ENCODE results near the gene FLT4. TPM values are rescaled to one million over a fixed set of nuclear protein-coding genes. Genes with fewer than 3 reads are reported as not detected.

FLT4 gene
- polyA plus RNA-seq, 2 of the 4 experiments (the other 2 are of a cell fraction): 2.0 to 2.6 TPM

GRCh38 chr5:180684623-180685161 is 35.3 kb upstream of the FLT4 start:
- POLR2A ChIA-PET: no interaction called here
- DNase-seq (ENCODE audit: low read depth in 1 of 2, low spot score in 1 of 2): no peak
- Histone ChIP-seq H3K4me1 (no peaks in the 10 kb centered on the region), H3K4me2 (no peak overlapping the region), H3K4me3 (no peak overlapping the region), H3K9me3 (no peaks in the 10 kb centered on the region), H3K27ac (no peak overlapping the region)
- no peak for ATAC-seq
- WGBS (ENCODE audit: missing lambda C conversion rate): 40% methylated on average over 3 of the region's 15 CpGs
- no peak for FAIRE-seq
- CTCF ChIA-PET: interaction anchor here (0.6 to 0.8 kb wide), 2 partner anchors 14 to 35 kb away, joined by 3 to 4 read pairs; no protein-coding TSS in a partner anchor
- TF ChIP-seq PHF8 (IDR thresholded peaks at IDR 0.05; ENCODE audit: borderline replicate concordance, low read depth): no peak
- TF ChIP-seq RARB (CRISPR knock-in tag; IDR thresholded peaks at IDR 0.05): no peak
- TF ChIP-seq ZSCAN20 (CRISPR knock-in tag; IDR thresholded peaks at IDR 0.05): no peak
- no peak for TF ChIP-seq KDM1A (IDR thresholded peaks at IDR 0.05; ENCODE audit: low read depth)
- TF ChIP-seq RCOR1 (IDR thresholded peaks at IDR 0.05; ENCODE audit: low read depth, low read length): no peak
- TF ChIP-seq EP300 (IDR thresholded peaks at IDR 0.05): no peak
- no peak for TF ChIP-seq ATOH8 (CRISPR knock-in tag; IDR thresholded peaks at IDR 0.05; ENCODE audit: low read depth)
- TF ChIP-seq HEYL (CRISPR knock-in tag; IDR thresholded peaks at IDR 0.05): no peak
- TF ChIP-seq, protein P1, sequence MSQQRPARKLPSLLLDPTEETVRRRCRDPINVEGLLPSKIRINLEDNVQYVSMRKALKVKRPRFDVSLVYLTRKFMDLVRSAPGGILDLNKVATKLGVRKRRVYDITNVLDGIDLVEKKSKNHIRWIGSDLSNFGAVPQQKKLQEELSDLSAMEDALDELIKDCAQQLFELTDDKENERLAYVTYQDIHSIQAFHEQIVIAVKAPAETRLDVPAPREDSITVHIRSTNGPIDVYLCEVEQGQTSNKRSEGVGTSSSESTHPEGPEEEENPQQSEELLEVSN (IDR thresholded peaks at IDR 0.05; ENCODE audit: borderline replicate concordance, low read depth): no peak
- no peak for TF ChIP-seq ESRRA (IDR thresholded peaks at IDR 0.05; ENCODE audit: borderline replicate concordance, low read length)
- no peak for TF ChIP-seq MAX (IDR thresholded peaks at IDR 0.05)
- no peak for TF ChIP-seq CHD4 (IDR thresholded peaks at IDR 0.05; ENCODE audit: borderline replicate concordance)
- TF ChIP-seq GATA3 (IDR thresholded peaks at IDR 0.05; ENCODE audit: borderline replicate concordance): no peak
- no peak for TF ChIP-seq ZNF302 (CRISPR knock-in tag; IDR thresholded peaks at IDR 0.05)

GRCh38 chr5:180683220-180683922 is 34.0 kb upstream of the FLT4 start:
- Histone ChIP-seq H3K27ac (no peak overlapping the region), H3K4me3 (no peak overlapping the region), H3K4me1 (no peaks in the 10 kb centered on the region), H3K4me2 (no peak overlapping the region), H3K9me3 (no peaks in the 10 kb centered on the region)
- DNase-seq (ENCODE audit: low read depth in 1 of 2, low spot score in 1 of 2) (no peak), FAIRE-seq (no peak), ATAC-seq (no peak)
- 43% methylated on average over 6 of the region's 6 CpGs for WGBS (ENCODE audit: missing lambda C conversion rate)
- TF ChIP-seq EHF (CRISPR knock-in tag; IDR thresholded peaks at IDR 0.05) (no peak), ZNF302 (CRISPR knock-in tag; IDR thresholded peaks at IDR 0.05) (no peak), PHF8 (IDR thresholded peaks at IDR 0.05; ENCODE audit: borderline replicate concordance, low read depth) (no peak), SREBF2 (IDR thresholded peaks at IDR 0.05) (no peak), RFX5 (IDR thresholded peaks at IDR 0.05) (no peak), POLR2A (IDR thresholded peaks at IDR 0.05; ENCODE audit: low read length) (no peak), MAX (IDR thresholded peaks at IDR 0.05) (no peak), HOXB5 (CRISPR knock-in tag; IDR thresholded peaks at IDR 0.05) (no peak)
- CTCF ChIA-PET: interaction anchor here (0.8 kb wide), 1 partner anchor 35 kb away, joined by 3 read pairs; no protein-coding TSS in a partner anchor
- POLR2A ChIA-PET: no interaction called here

GRCh38 chr5:180682560-180682959 is 33.2 kb upstream of the FLT4 start:
- DNase-seq (ENCODE audit: low read depth in 1 of 2, low spot score in 1 of 2) (no peak), FAIRE-seq (no peak), ATAC-seq (no peak)
- CTCF ChIA-PET: no interaction called here
- Histone ChIP-seq H3K4me2 (no peak overlapping the region), H3K27ac (no peak overlapping the region), H3K4me3 (no peak overlapping the region), H3K9me3 (no peaks in the 10 kb centered on the region), H3K4me1 (no peaks in the 10 kb centered on the region)
- TF ChIP-seq, protein P2, sequence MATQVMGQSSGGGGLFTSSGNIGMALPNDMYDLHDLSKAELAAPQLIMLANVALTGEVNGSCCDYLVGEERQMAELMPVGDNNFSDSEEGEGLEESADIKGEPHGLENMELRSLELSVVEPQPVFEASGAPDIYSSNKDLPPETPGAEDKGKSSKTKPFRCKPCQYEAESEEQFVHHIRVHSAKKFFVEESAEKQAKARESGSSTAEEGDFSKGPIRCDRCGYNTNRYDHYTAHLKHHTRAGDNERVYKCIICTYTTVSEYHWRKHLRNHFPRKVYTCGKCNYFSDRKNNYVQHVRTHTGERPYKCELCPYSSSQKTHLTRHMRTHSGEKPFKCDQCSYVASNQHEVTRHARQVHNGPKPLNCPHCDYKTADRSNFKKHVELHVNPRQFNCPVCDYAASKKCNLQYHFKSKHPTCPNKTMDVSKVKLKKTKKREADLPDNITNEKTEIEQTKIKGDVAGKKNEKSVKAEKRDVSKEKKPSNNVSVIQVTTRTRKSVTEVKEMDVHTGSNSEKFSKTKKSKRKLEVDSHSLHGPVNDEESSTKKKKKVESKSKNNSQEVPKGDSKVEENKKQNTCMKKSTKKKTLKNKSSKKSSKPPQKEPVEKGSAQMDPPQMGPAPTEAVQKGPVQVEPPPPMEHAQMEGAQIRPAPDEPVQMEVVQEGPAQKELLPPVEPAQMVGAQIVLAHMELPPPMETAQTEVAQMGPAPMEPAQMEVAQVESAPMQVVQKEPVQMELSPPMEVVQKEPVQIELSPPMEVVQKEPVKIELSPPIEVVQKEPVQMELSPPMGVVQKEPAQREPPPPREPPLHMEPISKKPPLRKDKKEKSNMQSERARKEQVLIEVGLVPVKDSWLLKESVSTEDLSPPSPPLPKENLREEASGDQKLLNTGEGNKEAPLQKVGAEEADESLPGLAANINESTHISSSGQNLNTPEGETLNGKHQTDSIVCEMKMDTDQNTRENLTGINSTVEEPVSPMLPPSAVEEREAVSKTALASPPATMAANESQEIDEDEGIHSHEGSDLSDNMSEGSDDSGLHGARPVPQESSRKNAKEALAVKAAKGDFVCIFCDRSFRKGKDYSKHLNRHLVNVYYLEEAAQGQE (IDR thresholded peaks at IDR 0.05): no peak
- TF ChIP-seq JUNB (IDR thresholded peaks at IDR 0.05) (no peak), JUN (IDR thresholded peaks at IDR 0.05) (no peak), CEBPB (IDR thresholded peaks at IDR 0.05) (no peak), MYC (IDR thresholded peaks at IDR 0.05; ENCODE audit: borderline replicate concordance, low read length) (no peak), EHMT2 (IDR thresholded peaks at IDR 0.05; ENCODE audit: low read depth) (no peak), SMC3 (IDR thresholded peaks at IDR 0.05) (no peak), RNF2 (IDR thresholded peaks at IDR 0.05; ENCODE audit: borderline replicate concordance, low read depth) (no peak), NR3C1 (IDR thresholded peaks at IDR 0.05) (no peak), FOXS1 (CRISPR knock-in tag; IDR thresholded peaks at IDR 0.05) (no peak)
- WGBS (ENCODE audit: missing lambda C conversion rate): 37% methylated on average over 8 of the region's 8 CpGs
- POLR2A ChIA-PET: no interaction called here

Data from A549 (cell line).